H1 (cell line): ENCODE measurements around the gene C3orf52.

Experiments
- CTCF ChIP-seq, 3 experiments: IDR thresholded peaks; 1 replicate in 2 of 3; 2 replicates in 1 of 3; pipeline versions ENCODE4 v1.5.1 to v1.6.1; 2011; ENCODE audit warnings: low read length in 3 of 3, mild to moderate bottlenecking in 3 of 3, inconsistent platforms in 2 of 3, low read depth in 1 of 3, moderate library complexity in 1 of 3; ENCODE audit not compliant: insufficient read depth in 1 of 3; ENCODE audit errors: control extremely low read depth in 1 of 3
- POLR2A ChIP-seq, 2 experiments: IDR thresholded peaks; 1 replicate in 1 of 2; 2 replicates in 1 of 2; pipeline ENCODE4 v1.6.1; 2011; ENCODE audit warnings: low read depth in 2 of 2, low read length in 2 of 2, mild to moderate bottlenecking in 2 of 2; ENCODE audit errors: control extremely low read depth in 1 of 2
- POLR2AphosphoS5 ChIP-seq: IDR thresholded peaks from 2 replicates; pipeline ENCODE4 v1.6.1; 2011; ENCODE audit warnings: low read depth, low read length
- SUZ12 ChIP-seq: fragments of 200-600 bp; sonication (generic); IDR thresholded peaks from 2 replicates; pipeline ENCODE4 v1.6.1; 2012; ENCODE audit warnings: mild to moderate bottlenecking, inconsistent platforms, low read length, moderate library complexity, mixed read lengths
- ZNF274 ChIP-seq: IDR thresholded peaks from 2 replicates; pipeline ENCODE4 v1.7.0; 2012; ENCODE audit warnings: low read length, borderline replicate concordance; ENCODE audit errors: extremely low read depth

GRCh38 chr3:112087746-112088145 is 1.6 kb downstream of the C3orf52 start:
- TF ChIP-seq POLR2A (IDR thresholded peaks at IDR 0.05; ENCODE audit: control extremely low read depth in 1 of 2, low read depth in 2 of 2, low read length in 2 of 2) (no peak), POLR2AphosphoS5 (no peak), CTCF (IDR thresholded peaks at IDR 0.05; ENCODE audit: control extremely low read depth in 1 of 3, insufficient read depth in 1 of 3, low read depth in 1 of 3, low read length in 3 of 3) (no peak), SUZ12 (no peak), ZNF274 (no peak)
